IPS-18a (cell line): ENCODE measurements around the gene RABAC1.
A peak's percentile ranks its signal among the peaks of the same experiment; 100 is the strongest.

ENCODE experiments used
- H3K27ac ChIP-seq: one replicate; pipeline ENCODE4 v1.5.1; 2013; ENCODE audit warnings: low read length
- H3K27me3 ChIP-seq: one replicate; pipeline ENCODE4 v1.6.1; 2013; ENCODE audit warnings: mild to moderate bottlenecking, low read length; ENCODE audit not compliant: control insufficient read depth, insufficient read depth
- H3K36me3 ChIP-seq: one replicate; pipeline ENCODE4 v1.6.1; 2013; ENCODE audit warnings: low read depth, low read length; ENCODE audit not compliant: control insufficient read depth
- H3K4me1 ChIP-seq: one replicate; pipeline ENCODE4 v1.6.1; 2013; ENCODE audit warnings: low read depth, low read length; ENCODE audit not compliant: control insufficient read depth
- H3K4me3 ChIP-seq: one replicate; pipeline ENCODE4 v1.5.1; 2013; ENCODE audit warnings: low read length
- H3K9ac ChIP-seq: one replicate; pipeline ENCODE4 v1.6.1; 2013; ENCODE audit warnings: mild to moderate bottlenecking, low read length, moderate library complexity
- H3K9me3 ChIP-seq: one replicate; pipeline ENCODE4 v1.6.1; 2013; ENCODE audit warnings: low read depth, low read length; ENCODE audit not compliant: control insufficient read depth

The RABAC1 gene, protein sequence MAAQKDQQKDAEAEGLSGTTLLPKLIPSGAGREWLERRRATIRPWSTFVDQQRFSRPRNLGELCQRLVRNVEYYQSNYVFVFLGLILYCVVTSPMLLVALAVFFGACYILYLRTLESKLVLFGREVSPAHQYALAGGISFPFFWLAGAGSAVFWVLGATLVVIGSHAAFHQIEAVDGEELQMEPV

GRCh38 chr19:41959056-41960053, at the start of gene RABAC1:
Gene RABAC1, minus strand, starts transcription at chr19:41959321. Its CDS starts 29 bp downstream, at chr19:41959292.
- no peak within 1 kb of the TSS for H3K27ac ChIP-seq
- H3K9me3 ChIP-seq: no peaks in the 10 kb centered on the region
- no peaks in the 10 kb centered on the region for H3K36me3 ChIP-seq
- peak within 1 kb of the TSS; percentile 21 for H3K9ac ChIP-seq
- peaks cover 6% of the 10 kb centered on the region for H3K4me1 ChIP-seq
- H3K4me3 ChIP-seq: peak within 1 kb of the TSS; percentile 77
- no peaks in the 10 kb centered on the region for H3K27me3 ChIP-seq

- Histone ChIP-seq H3K27ac (no peak overlapping the region), H3K9ac (no peak overlapping the region), H3K9me3 (no peaks in the 10 kb centered on the region), H3K36me3 (peaks cover 12% of the 10 kb centered on the region), H3K27me3 (peaks cover 2% of the 10 kb centered on the region), H3K4me3 (no peak overlapping the region), H3K4me1 (no peaks in the 10 kb centered on the region)
Measured at GRCh38 chr19:42006569-42006968, 47.4 kb upstream of the RABAC1 start.

- Histone ChIP-seq H3K27me3 (peaks cover 13% of the 10 kb centered on the region), H3K36me3 (peaks cover 13% of the 10 kb centered on the region)
Measured at GRCh38 chr19:42005504-42005903, 46.4 kb upstream of the RABAC1 start.

GRCh38 chr19:42003506-42004294, 44.6 kb upstream of the RABAC1 start:
- Histone ChIP-seq H3K4me3 (no peak overlapping the region), H3K4me1 (peaks cover 3% of the 10 kb centered on the region), H3K36me3 (peaks cover 13% of the 10 kb centered on the region), H3K9ac (no peak overlapping the region), H3K27ac (no peak overlapping the region), H3K9me3 (no peaks in the 10 kb centered on the region), H3K27me3 (peaks cover 29% of the 10 kb centered on the region)

More at GRCh38 chr19:42005504-42005903, 46.4 kb upstream of the RABAC1 start:
- no peak overlapping the region for H3K9ac ChIP-seq
- H3K27ac ChIP-seq: no peak overlapping the region
- no peaks in the 10 kb centered on the region for H3K9me3 ChIP-seq
- H3K4me1 ChIP-seq: no peaks in the 10 kb centered on the region
- no peak overlapping the region for H3K4me3 ChIP-seq

DNA sequence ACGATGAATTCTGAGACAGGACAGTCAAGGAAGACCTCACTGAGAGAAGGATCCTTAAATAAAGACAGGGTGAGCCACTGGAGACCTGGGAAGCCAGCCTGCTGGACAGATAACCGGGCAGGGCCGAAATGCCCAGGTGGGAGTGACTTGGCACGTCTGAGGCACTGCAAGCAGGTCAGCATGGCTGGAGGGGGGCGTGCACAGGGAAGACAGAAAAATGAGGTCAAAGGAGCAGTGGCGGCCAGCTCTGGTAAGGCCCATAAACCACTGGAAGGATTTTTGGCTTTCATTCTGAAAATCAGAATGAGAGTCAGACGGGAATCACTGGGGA, 40.7 kb upstream of the RABAC1 start:
- Histone ChIP-seq H3K4me1 (peaks cover 8% of the 10 kb centered on the region), H3K36me3 (peaks cover 2% of the 10 kb centered on the region), H3K4me3 (no peak overlapping the region), H3K9me3 (no peaks in the 10 kb centered on the region), H3K27ac (no peak overlapping the region), H3K27me3 (peaks cover 65% of the 10 kb centered on the region), H3K9ac (no peak overlapping the region)

GRCh38 chr19:41999071-41999877, 40.2 kb upstream of the RABAC1 start:
- Histone ChIP-seq H3K4me3 (no peak overlapping the region), H3K9ac (no peak overlapping the region), H3K27me3 (peaks cover 69% of the 10 kb centered on the region)

GRCh38 chr19:41998246-41999020, 39.3 kb upstream of the RABAC1 start:
- H3K9me3 ChIP-seq: no peaks in the 10 kb centered on the region
- peaks cover 2% of the 10 kb centered on the region for H3K36me3 ChIP-seq
- peaks cover 72% of the 10 kb centered on the region for H3K27me3 ChIP-seq
- no peak overlapping the region for H3K9ac ChIP-seq
- peaks cover 8% of the 10 kb centered on the region for H3K4me1 ChIP-seq
- H3K4me3 ChIP-seq: peak overlapping the region; percentile 19
- H3K27ac ChIP-seq: no peak overlapping the region

More at GRCh38 chr19:41999071-41999877, 40.2 kb upstream of the RABAC1 start:
- no peak overlapping the region for H3K27ac ChIP-seq
- peaks cover 8% of the 10 kb centered on the region for H3K4me1 ChIP-seq
- peaks cover 2% of the 10 kb centered on the region for H3K36me3 ChIP-seq
- H3K9me3 ChIP-seq: no peaks in the 10 kb centered on the region

DNA sequence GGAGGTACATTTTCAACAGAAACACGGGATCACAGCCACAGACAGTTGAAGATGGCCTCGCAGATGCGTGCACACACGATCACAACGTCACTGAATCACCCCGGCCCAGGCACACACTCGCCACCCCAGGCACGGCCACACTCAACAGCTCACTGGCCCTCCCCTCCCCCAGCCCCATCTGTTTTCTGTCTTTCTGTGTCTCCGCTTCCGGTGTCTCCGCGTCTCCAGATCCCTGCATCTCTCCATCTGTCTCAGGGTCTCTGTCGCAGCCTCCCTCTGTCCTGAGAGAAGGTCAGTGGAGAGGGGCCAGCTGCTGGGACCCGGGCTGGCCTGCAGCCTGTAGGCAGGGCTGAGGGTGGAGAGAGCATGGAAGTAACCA, 38.7 kb upstream of the RABAC1 start:
- no peak overlapping the region for H3K27ac ChIP-seq
- H3K27me3 ChIP-seq: peaks cover 77% of the 10 kb centered on the region
- peaks cover 2% of the 10 kb centered on the region for H3K36me3 ChIP-seq
- H3K9ac ChIP-seq: no peak overlapping the region
- no peaks in the 10 kb centered on the region for H3K9me3 ChIP-seq
- peaks cover 8% of the 10 kb centered on the region for H3K4me1 ChIP-seq
- H3K4me3 ChIP-seq: peak overlapping the region; percentile 19

DNA sequence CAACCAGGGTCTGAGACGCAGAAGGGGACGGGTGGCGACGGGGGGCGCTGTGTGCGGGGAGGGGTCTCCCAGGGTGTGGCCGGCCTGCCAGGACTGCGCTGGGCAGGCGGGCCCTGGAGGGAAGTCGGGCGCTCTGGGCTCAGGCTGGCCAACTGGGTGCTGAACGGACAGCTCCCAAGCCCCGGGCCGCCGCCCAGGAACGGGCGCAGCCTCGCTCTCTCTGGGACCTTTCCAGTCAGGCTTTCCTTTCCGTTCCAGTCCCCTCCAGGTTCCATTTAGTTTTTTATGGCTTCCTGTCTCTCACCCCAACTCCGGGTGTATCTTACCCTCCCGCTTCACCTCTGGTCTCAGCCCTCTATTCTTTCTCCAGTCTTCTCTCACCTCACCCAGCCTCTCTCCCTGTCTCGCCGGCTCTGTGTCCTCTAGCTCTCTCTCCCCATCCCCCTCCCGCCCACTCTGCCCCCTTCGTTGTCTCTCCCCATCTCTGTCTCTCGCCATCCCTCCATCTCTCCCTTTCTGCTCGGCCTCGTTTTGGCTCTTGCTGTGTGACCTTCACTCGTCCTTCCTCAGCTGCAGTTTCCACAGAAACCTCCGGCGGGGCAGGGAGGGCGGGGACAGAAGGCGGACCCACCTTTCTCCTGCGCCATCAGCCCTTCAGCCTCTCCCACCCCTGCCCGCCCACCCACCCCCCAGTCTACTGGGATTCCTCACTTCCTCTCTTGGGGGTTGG, 38.2 kb upstream of the RABAC1 start:
- H3K4me3 ChIP-seq: peak overlapping the region; percentile 24
- no peak overlapping the region for H3K27ac ChIP-seq
- peaks cover 2% of the 10 kb centered on the region for H3K36me3 ChIP-seq
- peaks cover 8% of the 10 kb centered on the region for H3K4me1 ChIP-seq
- peaks cover 77% of the 10 kb centered on the region for H3K27me3 ChIP-seq
- H3K9me3 ChIP-seq: no peaks in the 10 kb centered on the region
- H3K9ac ChIP-seq: no peak overlapping the region
